Measurements from ENCODE around the gene SMC6. TPM values are rescaled to one million over a fixed set of nuclear protein-coding genes. Genes with fewer than 3 reads are reported as not detected.

SMC6 gene
- total and polyA plus RNA-seq, 4 donors = 6.9 to 34.8 (median 10.6) TPM

GRCh38 chr2:17799301-17800120 lies 45.9 kb upstream of the SMC6 start:
- H3K36me3 ChIP-seq (ENCODE audit: control insufficient read depth in 4 of 4, insufficient read depth in 4 of 4, low read length in 4 of 4) = no peaks in the 10 kb centered on the region
- no peak overlapping the region for H3K27ac ChIP-seq (ENCODE audit: low read depth in 1 of 2, low read length in 1 of 2)
- DNase-seq (no peak), ATAC-seq (ENCODE audit: insufficient read depth, low FRiP score) (no peak)
- no peaks in the 10 kb centered on the region for H3K9me3 ChIP-seq (ENCODE audit: control insufficient read depth in 4 of 4, insufficient read depth in 3 of 4, low read length in 3 of 4)
- H3K9ac ChIP-seq (ENCODE audit: insufficient read depth in 1 of 2, low read length in 2 of 2) = no peak overlapping the region
- TF ChIP-seq, protein P1, sequence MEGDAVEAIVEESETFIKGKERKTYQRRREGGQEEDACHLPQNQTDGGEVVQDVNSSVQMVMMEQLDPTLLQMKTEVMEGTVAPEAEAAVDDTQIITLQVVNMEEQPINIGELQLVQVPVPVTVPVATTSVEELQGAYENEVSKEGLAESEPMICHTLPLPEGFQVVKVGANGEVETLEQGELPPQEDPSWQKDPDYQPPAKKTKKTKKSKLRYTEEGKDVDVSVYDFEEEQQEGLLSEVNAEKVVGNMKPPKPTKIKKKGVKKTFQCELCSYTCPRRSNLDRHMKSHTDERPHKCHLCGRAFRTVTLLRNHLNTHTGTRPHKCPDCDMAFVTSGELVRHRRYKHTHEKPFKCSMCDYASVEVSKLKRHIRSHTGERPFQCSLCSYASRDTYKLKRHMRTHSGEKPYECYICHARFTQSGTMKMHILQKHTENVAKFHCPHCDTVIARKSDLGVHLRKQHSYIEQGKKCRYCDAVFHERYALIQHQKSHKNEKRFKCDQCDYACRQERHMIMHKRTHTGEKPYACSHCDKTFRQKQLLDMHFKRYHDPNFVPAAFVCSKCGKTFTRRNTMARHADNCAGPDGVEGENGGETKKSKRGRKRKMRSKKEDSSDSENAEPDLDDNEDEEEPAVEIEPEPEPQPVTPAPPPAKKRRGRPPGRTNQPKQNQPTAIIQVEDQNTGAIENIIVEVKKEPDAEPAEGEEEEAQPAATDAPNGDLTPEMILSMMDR (IDR thresholded peaks at IDR 0.05; ENCODE audit: control extremely low read depth, extremely low read depth) = no peak
- 62 to 71% methylated on average over 7 of the region's 7 CpGs for WGBS, 2 donors
- H3K4me1 ChIP-seq (ENCODE audit: control insufficient read depth in 5 of 5, insufficient read depth in 5 of 5, low read length in 5 of 5) = peaks cover 0 to 3% (median 3%) of the 10 kb centered on the region in 5 donors
- no peak overlapping the region for H3K4me3 ChIP-seq
- H3K27me3 ChIP-seq (ENCODE audit: control insufficient read depth in 3 of 3, insufficient read depth in 3 of 3, low read length in 2 of 3) = no peaks in the 10 kb centered on the region

GRCh38 chr2:17798338-17798737 lies 44.7 kb upstream of the SMC6 start:
- ATAC-seq (ENCODE audit: insufficient read depth, low FRiP score) = no peak

GRCh38 chr2:17795309-17795708 lies 41.7 kb upstream of the SMC6 start:
- H3K9ac ChIP-seq (ENCODE audit: insufficient read depth in 1 of 2, low read length in 2 of 2) = no peak overlapping the region
- H3K27ac ChIP-seq (ENCODE audit: low read depth in 1 of 2, low read length in 1 of 2) = no peak overlapping the region
- no peak overlapping the region for H3K4me3 ChIP-seq
- ATAC-seq (ENCODE audit: insufficient read depth, low FRiP score) (no peak), DNase-seq (no peak)
- H3K9me3 ChIP-seq (ENCODE audit: control insufficient read depth in 4 of 4, insufficient read depth in 3 of 4, low read length in 3 of 4) = no peaks in the 10 kb centered on the region
- WGBS, 2 donors = 87 to 91% methylated on average over 5 of the region's 5 CpGs
- TF ChIP-seq, protein P1 (IDR thresholded peaks at IDR 0.05; ENCODE audit: control extremely low read depth, extremely low read depth) = no peak
- peaks cover 0 to 22% (median 3%) of the 10 kb centered on the region in 5 donors for H3K4me1 ChIP-seq (ENCODE audit: control insufficient read depth in 5 of 5, insufficient read depth in 5 of 5, low read length in 5 of 5)
- no peaks in the 10 kb centered on the region for H3K27me3 ChIP-seq (ENCODE audit: control insufficient read depth in 3 of 3, insufficient read depth in 3 of 3, low read length in 2 of 3)
- H3K36me3 ChIP-seq (ENCODE audit: control insufficient read depth in 4 of 4, insufficient read depth in 4 of 4, low read length in 4 of 4) = no peaks in the 10 kb centered on the region

More at GRCh38 chr2:17798338-17798737, 44.7 kb upstream of the SMC6 start:
- Histone ChIP-seq H3K4me1 (ENCODE audit: control insufficient read depth in 5 of 5, insufficient read depth in 5 of 5, low read length in 5 of 5) (peaks cover 0 to 3% (median 3%) of the 10 kb centered on the region in 5 donors), H3K27ac (ENCODE audit: low read depth in 1 of 2, low read length in 1 of 2) (no peak overlapping the region), H3K9ac (ENCODE audit: insufficient read depth in 1 of 2, low read length in 2 of 2) (no peak overlapping the region), H3K4me3 (no peak overlapping the region), H3K36me3 (ENCODE audit: control insufficient read depth in 4 of 4, insufficient read depth in 4 of 4, low read length in 4 of 4) (no peaks in the 10 kb centered on the region), H3K9me3 (ENCODE audit: control insufficient read depth in 4 of 4, insufficient read depth in 3 of 4, low read length in 3 of 4) (no peaks in the 10 kb centered on the region), H3K27me3 (ENCODE audit: control insufficient read depth in 3 of 3, insufficient read depth in 3 of 3, low read length in 2 of 3) (no peaks in the 10 kb centered on the region)
- DNase-seq = no peak
- TF ChIP-seq, protein P1 (IDR thresholded peaks at IDR 0.05; ENCODE audit: control extremely low read depth, extremely low read depth) = no peak
- WGBS, 2 donors = 92 to 95% methylated on average over 4 of the region's 4 CpGs
